HepG2 (cell line): ENCODE measurements around the gene PP2D1. TPM values are rescaled to one million over a fixed set of nuclear protein-coding genes. Genes with fewer than 3 reads are reported as not detected.

Experiments used
- ATAC-seq: fragments of 200-7000 bp; cut with Tn5 transposase; 3 replicates; pipeline ENCODE4 v1.9.1; 2020; ENCODE audit warnings: mild to moderate bottlenecking, moderate library complexity
- BruUV-seq: library from RNA; stranded (reverse); fragments of 400-500 nt; replicated peaks from 2 replicates; lab custom pipeline; 2021; lab: Mats Ljungman, UMichigan
- CTCF ChIA-PET: fragments of 300-600 bp; formaldehyde crosslinking; extraction: SDS; loops from one replicate; lab custom pipeline; 2021; ENCODE audit warnings: low total read pairs, inconsistent platforms, low intra/inter-chr PET ratio; lab: Yijun Ruan, JAX
- POLR2A ChIA-PET: fragments of 350-600 bp; sonication (Branson Sonifier 250); formaldehyde crosslinking; loops from one replicate; lab custom pipeline; 2020; ENCODE audit warnings: antibody characterized with exemption, inconsistent platforms; lab: Yijun Ruan, JAX
- DNase-seq: peaks from one replicate; pipeline ENCODE4 v3.0.0-alpha.2; 2015; ENCODE audit warnings: low spot score
- FAIRE-seq: peaks from 3 replicates; lab custom pipeline; 2011; peaks lifted over from hg19 to GRCh38; lab: Jason Lieb, UNC
- H2AFZ ChIP-seq: one replicate; pipeline ENCODE4 v1.6.1; 2011; ENCODE audit warnings: low read length, inconsistent platforms
- H3K27ac ChIP-seq: fragments of 300-600 bp; 3 replicates; pipeline ENCODE4 v1.8.0; 2011; ENCODE audit warnings: mixed run types, mild to moderate bottlenecking, mixed read lengths, low read length, inconsistent platforms; ENCODE audit not compliant: insufficient read depth; ENCODE audit errors: extremely low read length
- H3K27me3 ChIP-seq, 2 experiments: fragments of 200-600 bp in 1 of 2; 2 replicates in 1 of 2; 3 replicates in 1 of 2; pipeline versions ENCODE4 v1.6.0 to v1.8.0; 2011; ENCODE audit warnings: low read length in 2 of 2, mild to moderate bottlenecking in 2 of 2, moderate library complexity in 2 of 2, inconsistent platforms in 1 of 2; ENCODE audit not compliant: insufficient read depth in 2 of 2, control insufficient read depth in 1 of 2
- H3K36me3 ChIP-seq, 2 experiments: fragments of 200-600 bp in 1 of 2; replicated peaks in 1 of 2; 2 replicates in 1 of 2; 3 replicates in 1 of 2; pipeline versions ENCODE4 v1.5.1 to v1.8.0; 2011; ENCODE audit warnings: low read length in 2 of 2, inconsistent platforms in 1 of 2; ENCODE audit not compliant: insufficient read depth in 2 of 2, control insufficient read depth in 1 of 2
- H3K4me1 ChIP-seq: 2 replicates; pipeline ENCODE4 v1.5.1; 2012; ENCODE audit warnings: low read length, inconsistent platforms; ENCODE audit not compliant: insufficient read depth
- H3K4me2 ChIP-seq: 2 replicates; pipeline ENCODE4 v1.6.0; 2011; ENCODE audit warnings: low read depth, low read length, inconsistent platforms
- H3K4me3 ChIP-seq, 3 experiments: fragments of 200-600 bp in 1 of 3; sonication (generic), shearing (Covaris generic) in 1 of 3; replicated peaks in 1 of 3; 2 replicates each; pipeline ENCODE4 v1.5.1; 2011 to 2016; ENCODE audit warnings: low read length in 3 of 3, inconsistent platforms in 2 of 3, low read depth in 2 of 3, mild to moderate bottlenecking in 2 of 3, control low read depth in 1 of 3, mixed read lengths in 1 of 3; ENCODE audit not compliant: insufficient read depth in 1 of 3
- H3K79me2 ChIP-seq: one replicate; pipeline ENCODE4 v1.6.1; 2011; ENCODE audit warnings: low read length, inconsistent platforms; ENCODE audit not compliant: insufficient read depth
- H3K9ac ChIP-seq: 2 replicates; pipeline ENCODE4 v1.6.0; 2011; ENCODE audit warnings: mild to moderate bottlenecking, low read depth, low read length, inconsistent platforms; ENCODE audit not compliant: insufficient read depth
- H3K9me3 ChIP-seq: 2 replicates; pipeline ENCODE4 v1.5.1; 2012; ENCODE audit warnings: mild to moderate bottlenecking, low read length
- H4K20me1 ChIP-seq: 2 replicates; pipeline ENCODE4 v1.6.0; 2011; ENCODE audit warnings: inconsistent platforms, mild to moderate bottlenecking, low read length, moderate library complexity; ENCODE audit not compliant: insufficient read depth
- CENPT ChIP-seq: sonication (generic); formaldehyde crosslinking; IDR thresholded peaks from 2 replicates; pipeline ENCODE4 v1.8.0; 2022; ENCODE audit warnings: low read depth, mild to moderate bottlenecking, moderate library complexity, missing genetic modification reagents
- IRX3 ChIP-seq: sonication (generic); formaldehyde crosslinking; IDR thresholded peaks from 2 replicates; pipeline ENCODE4 v1.8.1; 2023; ENCODE audit warnings: mild to moderate bottlenecking, low read depth, missing genetic modification reagents, borderline replicate concordance
- MAFK ChIP-seq, 2 experiments: IDR thresholded peaks in 1 of 2; conservative IDR thresholded peaks in 1 of 2; 2 replicates each; pipeline ENCODE4 v1.6.1; 2011; ENCODE audit warnings: improper control_type of control experiment in 2 of 2, low read length in 2 of 2
- MBD4 ChIP-seq: IDR thresholded peaks from 2 replicates; pipeline ENCODE4 v1.6.1; 2012; ENCODE audit warnings: low read length, inconsistent platforms, borderline replicate concordance
- SSRP1 ChIP-seq: IDR thresholded peaks from 2 replicates; pipeline ENCODE4 v1.6.1; 2016; ENCODE audit warnings: control low read depth
- TCF7 ChIP-seq: sonication (generic); IDR thresholded peaks from 2 replicates; pipeline ENCODE4 v1.6.1; 2016; ENCODE audit warnings: antibody characterized with exemption, low read depth
- YY1 ChIP-seq: IDR thresholded peaks from 2 replicates; pipeline ENCODE4 v1.6.1; 2011; ENCODE audit warnings: low read length, low read depth, moderate library complexity, mild to moderate bottlenecking; ENCODE audit not compliant: insufficient read depth, insufficient replicate concordance
- ZBTB1 ChIP-seq: sonication (generic); formaldehyde crosslinking; IDR thresholded peaks from 2 replicates; pipeline ENCODE4 v1.4.0; 2020; ENCODE audit warnings: missing genetic modification reagents, borderline replicate concordance
- ZMAT3 ChIP-seq: sonication (generic); formaldehyde crosslinking; conservative IDR thresholded peaks from 2 replicates; pipeline ENCODE4 v1.7.0; 2021; ENCODE audit warnings: missing genetic modification reagents
- ZNF530 ChIP-seq: sonication (generic); formaldehyde crosslinking; IDR thresholded peaks from 2 replicates; pipeline ENCODE4 v1.5.0; 2020; ENCODE audit warnings: low read depth, mild to moderate bottlenecking, missing genetic modification reagents
- ZNF720 ChIP-seq: sonication (generic); formaldehyde crosslinking; IDR thresholded peaks from 2 replicates; pipeline ENCODE4 v1.4.0; 2020; ENCODE audit warnings: missing genetic modification reagents
- WGBS: methylation state at CpG from one replicate; pipeline ENCODE4 v1.1.6; 2017; ENCODE audit warnings: low lambda C conversion rate; 5-methylcytosine and 5-hydroxymethylcytosine counted together
- in situ Hi-C: cut with HindIII; loops from 2 replicates; pipeline ENCODE4 v1.10.0; 2017; ENCODE audit warnings: low pct_unique_long_range_greater_than_20kb; ENCODE audit not compliant: extremely low pct_ligation_motif_present
- intact Hi-C: fragments of 100-400 bp; cut with micrococcal nuclease; formaldehyde crosslinking; loops from one replicate; pipeline ENCODE4 v1.10.0; 2022; ENCODE audit not compliant: unreplicated experiment
- polyA plus RNA-seq, 8 experiments: library from polyadenylated mRNA; depleted of rRNA in 3 of 8; stranded (reverse) in 7 of 8; unstranded in 1 of 8; fragments of >200 nt; fragmentation: Illumina TruSeq in 4 of 8; extraction: Trizol in 4 of 8; gene quantifications; 2 replicates each; pipeline versions ENCODE4 v1.2.1 to v1.2.3, GENCODE V29; 2011 to 2016; ENCODE audit warnings: low read depth in 4 of 8, missing spikeins in 1 of 8, mixed read lengths in 1 of 8; ENCODE audit not compliant: insufficient read depth in 1 of 8
- total RNA-seq, 5 experiments: library from RNA; depleted of rRNA; stranded (reverse); fragments of >200 nt; fragmentation: Illumina TruSeq; extraction: Trizol; gene quantifications; 2 replicates each; pipeline ENCODE4 v1.2.3, GENCODE V29; 2016; ENCODE audit warnings: low read depth in 1 of 5
- TF ChIP-seq, protein P1 (sequence below): IDR thresholded peaks from 2 replicates; pipeline ENCODE4 v1.6.1; 2012; ENCODE audit warnings: low read length, improper control_type of control experiment
- TF ChIP-seq, protein P2 (sequence below): sonication (generic); formaldehyde crosslinking; IDR thresholded peaks from 2 replicates; pipeline ENCODE4 v1.4.0; 2020; ENCODE audit warnings: missing genetic modification reagents
- TF ChIP-seq, protein P3 (sequence below): sonication (generic); formaldehyde crosslinking; IDR thresholded peaks from 2 replicates; pipeline ENCODE4 v1.5.1; 2020; ENCODE audit warnings: mild to moderate bottlenecking, missing genetic modification reagents, moderate library complexity
- TF ChIP-seq, protein P4 (sequence below): sonication (generic); formaldehyde crosslinking; IDR thresholded peaks from 2 replicates; pipeline ENCODE4 v1.8.1; 2023; ENCODE audit warnings: missing genetic modification reagents, inconsistent platforms, borderline replicate concordance

Gene PP2D1
- total and polyA plus RNA-seq, 2 of the 13 experiments (the other 11 are each of a cell fraction or from before 2014, with no cell fraction given) = not detected

DNA sequence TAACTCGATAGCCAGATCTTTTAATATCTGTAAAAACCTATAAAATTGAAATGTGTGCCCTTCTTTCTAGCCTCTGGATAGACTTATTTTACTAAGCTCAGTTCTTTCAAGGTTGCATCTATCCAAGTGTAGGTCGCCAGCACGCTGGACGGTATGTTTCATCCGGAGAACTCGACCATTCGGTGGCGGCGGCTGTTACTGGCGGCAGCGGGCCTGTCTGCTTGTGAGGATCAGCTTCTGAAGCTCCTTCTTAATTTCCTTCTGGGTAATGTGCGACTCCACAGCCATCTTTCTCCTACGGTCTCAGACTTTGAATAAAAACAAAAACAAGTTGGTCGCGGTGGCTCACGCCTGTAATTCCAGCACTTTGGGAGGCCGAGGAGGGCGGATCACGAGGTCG, 4.1 kb downstream of the PP2D1 start:
- in situ Hi-C loops = no loop called here
- ChIA-PET POLR2A (no interaction called here), CTCF (no interaction called here)
- ATAC-seq (no peak), DNase-seq (no peak), FAIRE-seq (no peak)
- H2AFZ ChIP-seq = no peak overlapping the region
- no peaks in the 10 kb centered on the region for H3K9me3 ChIP-seq
- no peak overlapping the region for H3K9ac ChIP-seq
- no peaks in the 10 kb centered on the region for H3K79me2 ChIP-seq
- BruUV-seq = no TSS peak
- H3K27ac ChIP-seq = no peak overlapping the region
- 88% methylated on average over 20 of the region's 20 CpGs for WGBS
- H3K36me3 ChIP-seq = no peaks in the 10 kb centered on the region
- H3K4me1 ChIP-seq = no peaks in the 10 kb centered on the region
- H3K4me3 ChIP-seq = no peak overlapping the region
- H3K4me2 ChIP-seq = no peak overlapping the region
- H4K20me1 ChIP-seq = no peaks in the 10 kb centered on the region
- no peaks in the 10 kb centered on the region for H3K27me3 ChIP-seq
- intact Hi-C loops = no loop called here
- TF ChIP-seq MBD4 = no peak
- TF ChIP-seq, protein P1, sequence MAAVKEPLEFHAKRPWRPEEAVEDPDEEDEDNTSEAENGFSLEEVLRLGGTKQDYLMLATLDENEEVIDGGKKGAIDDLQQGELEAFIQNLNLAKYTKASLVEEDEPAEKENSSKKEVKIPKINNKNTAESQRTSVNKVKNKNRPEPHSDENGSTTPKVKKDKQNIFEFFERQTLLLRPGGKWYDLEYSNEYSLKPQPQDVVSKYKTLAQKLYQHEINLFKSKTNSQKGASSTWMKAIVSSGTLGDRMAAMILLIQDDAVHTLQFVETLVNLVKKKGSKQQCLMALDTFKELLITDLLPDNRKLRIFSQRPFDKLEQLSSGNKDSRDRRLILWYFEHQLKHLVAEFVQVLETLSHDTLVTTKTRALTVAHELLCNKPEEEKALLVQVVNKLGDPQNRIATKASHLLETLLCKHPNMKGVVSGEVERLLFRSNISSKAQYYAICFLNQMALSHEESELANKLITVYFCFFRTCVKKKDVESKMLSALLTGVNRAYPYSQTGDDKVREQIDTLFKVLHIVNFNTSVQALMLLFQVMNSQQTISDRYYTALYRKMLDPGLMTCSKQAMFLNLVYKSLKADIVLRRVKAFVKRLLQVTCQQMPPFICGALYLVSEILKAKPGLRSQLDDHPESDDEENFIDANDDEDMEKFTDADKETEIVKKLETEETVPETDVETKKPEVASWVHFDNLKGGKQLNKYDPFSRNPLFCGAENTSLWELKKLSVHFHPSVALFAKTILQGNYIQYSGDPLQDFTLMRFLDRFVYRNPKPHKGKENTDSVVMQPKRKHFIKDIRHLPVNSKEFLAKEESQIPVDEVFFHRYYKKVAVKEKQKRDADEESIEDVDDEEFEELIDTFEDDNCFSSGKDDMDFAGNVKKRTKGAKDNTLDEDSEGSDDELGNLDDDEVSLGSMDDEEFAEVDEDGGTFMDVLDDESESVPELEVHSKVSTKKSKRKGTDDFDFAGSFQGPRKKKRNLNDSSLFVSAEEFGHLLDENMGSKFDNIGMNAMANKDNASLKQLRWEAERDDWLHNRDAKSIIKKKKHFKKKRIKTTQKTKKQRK = no peak
- no peak for TF ChIP-seq IRX3 (CRISPR knock-in tag)
- TF ChIP-seq ZNF720 (CRISPR knock-in tag) = no peak
- no peak for TF ChIP-seq ZBTB1 (CRISPR knock-in tag)
- TF ChIP-seq ZNF530 (CRISPR knock-in tag) = no peak
- TF ChIP-seq SSRP1 = no peak
- TF ChIP-seq, protein P2, sequence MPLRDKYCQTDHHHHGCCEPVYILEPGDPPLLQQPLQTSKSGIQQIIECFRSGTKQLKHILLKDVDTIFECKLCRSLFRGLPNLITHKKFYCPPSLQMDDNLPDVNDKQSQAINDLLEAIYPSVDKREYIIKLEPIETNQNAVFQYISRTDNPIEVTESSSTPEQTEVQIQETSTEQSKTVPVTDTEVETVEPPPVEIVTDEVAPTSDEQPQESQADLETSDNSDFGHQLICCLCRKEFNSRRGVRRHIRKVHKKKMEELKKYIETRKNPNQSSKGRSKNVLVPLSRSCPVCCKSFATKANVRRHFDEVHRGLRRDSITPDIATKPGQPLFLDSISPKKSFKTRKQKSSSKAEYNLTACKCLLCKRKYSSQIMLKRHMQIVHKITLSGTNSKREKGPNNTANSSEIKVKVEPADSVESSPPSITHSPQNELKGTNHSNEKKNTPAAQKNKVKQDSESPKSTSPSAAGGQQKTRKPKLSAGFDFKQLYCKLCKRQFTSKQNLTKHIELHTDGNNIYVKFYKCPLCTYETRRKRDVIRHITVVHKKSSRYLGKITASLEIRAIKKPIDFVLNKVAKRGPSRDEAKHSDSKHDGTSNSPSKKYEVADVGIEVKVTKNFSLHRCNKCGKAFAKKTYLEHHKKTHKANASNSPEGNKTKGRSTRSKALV (CRISPR knock-in tag) = no peak
- TF ChIP-seq MAFK (conservative IDR thresholded peaks at IDR 0.05 in 1 of 2, IDR thresholded peaks at IDR 0.05 in 1 of 2; ENCODE audit: low read length in 2 of 2) = no peak
- no peak for TF ChIP-seq CENPT (CRISPR knock-in tag)
- no peak for TF ChIP-seq TCF7
- no peak for TF ChIP-seq ZMAT3 (CRISPR knock-in tag)
- TF ChIP-seq, protein P3, sequence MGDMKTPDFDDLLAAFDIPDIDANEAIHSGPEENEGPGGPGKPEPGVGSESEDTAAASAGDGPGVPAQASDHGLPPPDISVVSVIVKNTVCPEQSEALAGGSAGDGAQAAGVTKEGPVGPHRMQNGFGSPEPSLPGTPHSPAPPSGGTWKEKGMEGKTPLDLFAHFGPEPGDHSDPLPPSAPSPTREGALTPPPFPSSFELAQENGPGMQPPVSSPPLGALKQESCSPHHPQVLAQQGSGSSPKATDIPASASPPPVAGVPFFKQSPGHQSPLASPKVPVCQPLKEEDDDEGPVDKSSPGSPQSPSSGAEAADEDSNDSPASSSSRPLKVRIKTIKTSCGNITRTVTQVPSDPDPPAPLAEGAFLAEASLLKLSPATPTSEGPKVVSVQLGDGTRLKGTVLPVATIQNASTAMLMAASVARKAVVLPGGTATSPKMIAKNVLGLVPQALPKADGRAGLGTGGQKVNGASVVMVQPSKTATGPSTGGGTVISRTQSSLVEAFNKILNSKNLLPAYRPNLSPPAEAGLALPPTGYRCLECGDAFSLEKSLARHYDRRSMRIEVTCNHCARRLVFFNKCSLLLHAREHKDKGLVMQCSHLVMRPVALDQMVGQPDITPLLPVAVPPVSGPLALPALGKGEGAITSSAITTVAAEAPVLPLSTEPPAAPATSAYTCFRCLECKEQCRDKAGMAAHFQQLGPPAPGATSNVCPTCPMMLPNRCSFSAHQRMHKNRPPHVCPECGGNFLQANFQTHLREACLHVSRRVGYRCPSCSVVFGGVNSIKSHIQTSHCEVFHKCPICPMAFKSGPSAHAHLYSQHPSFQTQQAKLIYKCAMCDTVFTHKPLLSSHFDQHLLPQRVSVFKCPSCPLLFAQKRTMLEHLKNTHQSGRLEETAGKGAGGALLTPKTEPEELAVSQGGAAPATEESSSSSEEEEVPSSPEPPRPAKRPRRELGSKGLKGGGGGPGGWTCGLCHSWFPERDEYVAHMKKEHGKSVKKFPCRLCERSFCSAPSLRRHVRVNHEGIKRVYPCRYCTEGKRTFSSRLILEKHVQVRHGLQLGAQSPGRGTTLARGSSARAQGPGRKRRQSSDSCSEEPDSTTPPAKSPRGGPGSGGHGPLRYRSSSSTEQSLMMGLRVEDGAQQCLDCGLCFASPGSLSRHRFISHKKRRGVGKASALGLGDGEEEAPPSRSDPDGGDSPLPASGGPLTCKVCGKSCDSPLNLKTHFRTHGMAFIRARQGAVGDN (CRISPR knock-in tag) = no peak
- TF ChIP-seq, protein P4, sequence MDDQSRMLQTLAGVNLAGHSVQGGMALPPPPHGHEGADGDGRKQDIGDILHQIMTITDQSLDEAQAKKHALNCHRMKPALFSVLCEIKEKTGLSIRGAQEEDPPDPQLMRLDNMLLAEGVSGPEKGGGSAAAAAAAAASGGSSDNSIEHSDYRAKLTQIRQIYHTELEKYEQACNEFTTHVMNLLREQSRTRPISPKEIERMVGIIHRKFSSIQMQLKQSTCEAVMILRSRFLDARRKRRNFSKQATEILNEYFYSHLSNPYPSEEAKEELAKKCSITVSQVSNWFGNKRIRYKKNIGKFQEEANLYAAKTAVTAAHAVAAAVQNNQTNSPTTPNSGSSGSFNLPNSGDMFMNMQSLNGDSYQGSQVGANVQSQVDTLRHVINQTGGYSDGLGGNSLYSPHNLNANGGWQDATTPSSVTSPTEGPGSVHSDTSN (CRISPR knock-in tag) = no peak
- TF ChIP-seq YY1 = no peak
